HL-60 (cell line): ENCODE data around the gene CBLN3.
A peak's percentile ranks its signal among the peaks of the same experiment; 100 is the strongest.

ENCODE experiments used
- DNase-seq, 2 experiments: peaks; one replicate each; pipeline ENCODE4 v3.0.0-alpha.2; 2010 to 2020; ENCODE audit warnings: low read depth in 1 of 2, low spot score in 1 of 2
- H3K27ac ChIP-seq: fragments of 250-450 bp; sonication (Bioruptor Pico); replicated peaks from 2 replicates; pipeline ENCODE4 v1.5.1; 2020; ENCODE audit warnings: mild to moderate bottlenecking, moderate library complexity
- H3K27me3 ChIP-seq: fragments of 250-450 bp; sonication (Bioruptor Pico); 2 replicates; pipeline ENCODE4 v1.5.1; 2021; ENCODE audit warnings: mild to moderate bottlenecking, moderate library complexity; ENCODE audit not compliant: insufficient read depth, poor library complexity, severe bottlenecking
- H3K4me3 ChIP-seq: replicated peaks from 2 replicates; pipeline ENCODE4 v1.5.1; 2011; ENCODE audit warnings: mild to moderate bottlenecking, control low read depth, low read length; ENCODE audit not compliant: insufficient read depth
- CTCF ChIP-seq: IDR thresholded peaks from one replicate; pipeline ENCODE4 v1.5.1; 2011; ENCODE audit warnings: low read length, control low read depth, inconsistent platforms; ENCODE audit not compliant: insufficient read depth
- GABPA ChIP-seq: IDR thresholded peaks from 2 replicates; pipeline ENCODE4 v1.6.1; 2012; ENCODE audit warnings: low read depth
- POLR2AphosphoS5 ChIP-seq: IDR thresholded peaks from 2 replicates; pipeline ENCODE4 v1.6.1; 2012; ENCODE audit warnings: low read depth
- REST ChIP-seq: IDR thresholded peaks from 2 replicates; pipeline ENCODE4 v1.6.1; 2012; ENCODE audit warnings: low read depth; ENCODE audit not compliant: insufficient replicate concordance
- SPI1 ChIP-seq: IDR thresholded peaks from 2 replicates; pipeline ENCODE4 v1.6.1; 2012; ENCODE audit warnings: low read depth, mild to moderate bottlenecking, borderline replicate concordance

CBLN3 gene

GRCh38 chr14:24414732-24415420, 14.6 kb downstream of the CBLN3 start:
- no peak overlapping the region for H3K4me3 ChIP-seq
- TF ChIP-seq SPI1 (no peak), CTCF (no peak), POLR2AphosphoS5 (no peak), REST (no peak), GABPA (no peak)
- no peak for DNase-seq
- no peaks in the 10 kb centered on the region for H3K27me3 ChIP-seq
- no peak overlapping the region for H3K27ac ChIP-seq

GRCh38 chr14:24414077-24414476, 15.4 kb downstream of the CBLN3 start:
- Histone ChIP-seq H3K27me3 (no peaks in the 10 kb centered on the region), H3K4me3 (no peak overlapping the region), H3K27ac (no peak overlapping the region)
- no peak for DNase-seq
- TF ChIP-seq REST (no peak), CTCF (no peak), SPI1 (no peak), POLR2AphosphoS5 (no peak)

- no peak overlapping the region for H3K27ac ChIP-seq
- no peak overlapping the region for H3K4me3 ChIP-seq
- H3K27me3 ChIP-seq: no peaks in the 10 kb centered on the region
- no peak for TF ChIP-seq SPI1
- no peak for TF ChIP-seq POLR2AphosphoS5
- TF ChIP-seq GABPA: no peak
- TF ChIP-seq REST: no peak
- peak; percentile 73 for TF ChIP-seq CTCF
- DNase-seq: peak in 1 of 2 experiments; percentile 46
Measured at GRCh38 chr14:24411443-24412389, 17.8 kb downstream of the CBLN3 start.
